Measurements from ENCODE around the gene DGUOK. TPM values are rescaled to one million over a fixed set of nuclear protein-coding genes. Genes with fewer than 3 reads are reported as not detected.

Gene DGUOK
- total RNA-seq, 1 experiment from 2014 or later = 78.7 TPM

- H4K20me1 ChIP-seq (ENCODE audit: insufficient read depth) = peaks cover 31% of the 10 kb centered on the region
- CTCF ChIA-PET = no interaction called here
- H3K27ac ChIP-seq = no peak overlapping the region
- no peaks in the 10 kb centered on the region for H3K9me3 ChIP-seq (ENCODE audit: insufficient read depth, low read depth)
- no peak overlapping the region for H3K4me2 ChIP-seq
- no peak overlapping the region for H3K4me3 ChIP-seq
- peaks cover 56% of the 10 kb centered on the region for H3K79me2 ChIP-seq (ENCODE audit: low read depth)
- peaks cover 36% of the 10 kb centered on the region for H3K4me1 ChIP-seq (replicated peaks; ENCODE audit: insufficient read depth)
- no peaks in the 10 kb centered on the region for H3K9me2 ChIP-seq (ENCODE audit: insufficient read depth)
- no peaks in the 10 kb centered on the region; the same call in 1 of the 2 replicates for H3K36me3 ChIP-seq (ENCODE audit: low read depth)
- peaks cover 22% of the 10 kb centered on the region; the same call in 1 of the 2 replicates for H3F3A ChIP-seq (ENCODE audit: insufficient read depth, low read depth)
- POLR2A ChIA-PET (ENCODE audit: unreplicated experiment) = no interaction called here
- TF ChIP-seq EZH2 (IDR thresholded peaks at IDR 0.05; ENCODE audit: low read depth) = no peak
- no peak for TF ChIP-seq CTCF (conservative IDR thresholded peaks at IDR 0.05)
- H2AFZ ChIP-seq = no peak overlapping the region
- no TSS peak for BruUV-seq (replicated peaks)
- intact Hi-C loops (cut with micrococcal nuclease; ENCODE audit: unreplicated experiment) = no loop called here
- no peaks in the 10 kb centered on the region for H3K27me3 ChIP-seq (ENCODE audit: insufficient read depth, low read depth)
- DNase-seq = no peak
These were observed 80.4 kb downstream of the DGUOK start for GRCh38 chr2:74007121-74007520.

GRCh38 chr2:74007711-74008110 lies 81.0 kb downstream of the DGUOK start:
- BruUV-seq (replicated peaks) = no TSS peak
- TF ChIP-seq EZH2 (IDR thresholded peaks at IDR 0.05; ENCODE audit: low read depth) = no peak
- Histone ChIP-seq H3K27me3 (ENCODE audit: insufficient read depth, low read depth) (no peaks in the 10 kb centered on the region), H3K9me3 (ENCODE audit: insufficient read depth, low read depth) (no peaks in the 10 kb centered on the region), H3K9me2 (ENCODE audit: insufficient read depth) (no peaks in the 10 kb centered on the region), H2AFZ (no peak overlapping the region), H4K20me1 (ENCODE audit: insufficient read depth) (peaks cover 36% of the 10 kb centered on the region), H3F3A (ENCODE audit: insufficient read depth, low read depth) (peaks cover 22% of the 10 kb centered on the region; the same call in 1 of the 2 replicates), H3K4me2 (no peak overlapping the region), H3K4me1 (replicated peaks; ENCODE audit: insufficient read depth) (peaks cover 36% of the 10 kb centered on the region), H3K79me2 (ENCODE audit: low read depth) (peaks cover 62% of the 10 kb centered on the region), H3K27ac (no peak overlapping the region), H3K4me3 (no peak overlapping the region), H3K36me3 (ENCODE audit: low read depth) (peaks cover 3% of the 10 kb centered on the region; the same call in 1 of the 2 replicates)
- ChIA-PET CTCF (interaction anchor here (0.6 kb wide), 1 partner anchor 413 kb away, joined by 3 read pairs; the partner anchor contains the start of gene C2orf81), POLR2A (ENCODE audit: unreplicated experiment) (no interaction called here)
- intact Hi-C loops (cut with micrococcal nuclease; ENCODE audit: unreplicated experiment) = no loop called here
- no peak for DNase-seq

Other genes with a start within 250 kb of the DGUOK start
- gene TPRKB, start 189.5 kb upstream of the DGUOK start, total RNA-seq (2021) = 20.4 and 33.8 TPM in 2 replicates
- gene DUSP11, start 146.8 kb upstream of the DGUOK start, total RNA-seq (2021) = 18.8 and 24.1 TPM in 2 replicates
- not detected in 2 replicates for gene C2orf78, start 142.7 kb upstream of the DGUOK start, total RNA-seq (2021)
- 42.9 and 52.2 TPM in 2 replicates for gene STAMBP, start 97.9 kb upstream of the DGUOK start, total RNA-seq (2021)
- not detected in 2 replicates for gene ACTG2, start 33.9 kb upstream of the DGUOK start, total RNA-seq (2021)
- 17.1 and 19.1 TPM in 2 replicates for gene TET3, start 58.0 kb downstream of the DGUOK start, total RNA-seq (2021)
- gene BOLA3, start 221.0 kb downstream of the DGUOK start, total RNA-seq (2021) = 28.2 and 30.4 TPM in 2 replicates

Data from PC-9 (cell line).